ENCODE data around the gene NCK1.
"Not testable (repeated sequence)": the region's sequence is repeated elsewhere in the genome, so short reads cannot be mapped to it uniquely, and the experiment has no call there.

The NCK1 gene

GRCh38 chr3:136938334-136938733 is 76.3 kb downstream of the NCK1 start:
- FAIRE-seq (no peak), DNase-seq (ENCODE audit: extremely low spot score, insufficient read length, low read depth) (no peak)

- FAIRE-seq (peak; percentile 39), DNase-seq (ENCODE audit: extremely low spot score, insufficient read length, low read depth) (no peak)
Observed at GRCh38 chr3:136939489-136939888, 77.5 kb downstream of the NCK1 start.

- DNase-seq (ENCODE audit: extremely low spot score, insufficient read length, low read depth) (no peak), FAIRE-seq (no peak)
Observed at GRCh38 chr3:136942803-136943202, 80.8 kb downstream of the NCK1 start.

GRCh38 chr3:136943436-136943835 is 81.4 kb downstream of the NCK1 start:
- DNase-seq (ENCODE audit: extremely low spot score, insufficient read length, low read depth) = no peak
- FAIRE-seq = no peak

DNA sequence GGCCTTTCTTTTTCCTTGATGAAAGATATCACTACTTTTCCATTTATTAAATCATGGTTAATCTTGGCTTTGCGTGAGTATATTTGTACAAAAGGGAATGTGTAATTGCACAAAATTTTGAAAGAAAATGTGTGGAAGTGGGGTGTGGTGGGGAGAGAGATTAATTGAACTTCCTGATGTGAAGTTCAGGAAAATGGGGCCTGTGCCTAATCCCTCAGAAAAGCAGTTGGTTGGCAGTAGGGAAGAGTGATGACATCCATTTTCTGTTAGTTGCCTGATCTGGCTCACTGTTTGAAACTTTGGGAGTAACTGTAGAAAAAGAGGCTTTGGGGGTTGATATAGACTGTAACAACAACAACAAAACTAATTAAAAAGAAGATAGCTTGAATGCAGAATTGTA is 85.0 kb downstream of the NCK1 start:
- FAIRE-seq = no peak
- DNase-seq (ENCODE audit: extremely low spot score, insufficient read length, low read depth) = no peak

DNA sequence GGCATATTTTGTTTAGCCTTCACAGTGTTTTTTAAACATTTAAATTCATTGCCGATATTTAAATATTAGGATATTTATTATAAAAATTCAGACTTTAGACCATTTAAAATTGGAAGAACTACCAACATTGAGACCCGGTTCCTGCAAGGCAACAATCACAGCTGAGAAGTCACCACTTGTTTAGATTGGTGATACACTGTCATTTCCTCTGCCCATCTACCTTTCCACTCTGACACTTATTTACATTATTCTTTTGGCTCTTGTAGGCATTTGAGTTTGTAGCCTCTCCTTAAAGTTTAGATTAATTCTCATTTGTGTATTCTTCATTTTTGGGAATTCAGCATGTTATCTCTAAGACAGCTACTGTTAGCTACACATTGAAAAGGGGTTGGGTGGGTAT is 85.5 kb downstream of the NCK1 start:
- no peak for FAIRE-seq
- DNase-seq (ENCODE audit: extremely low spot score, insufficient read length, low read depth) = no peak

GRCh38 chr3:136949146-136949545 is 87.1 kb downstream of the NCK1 start:
- FAIRE-seq (no peak), DNase-seq (ENCODE audit: extremely low spot score, insufficient read length, low read depth) (no peak)

DNA sequence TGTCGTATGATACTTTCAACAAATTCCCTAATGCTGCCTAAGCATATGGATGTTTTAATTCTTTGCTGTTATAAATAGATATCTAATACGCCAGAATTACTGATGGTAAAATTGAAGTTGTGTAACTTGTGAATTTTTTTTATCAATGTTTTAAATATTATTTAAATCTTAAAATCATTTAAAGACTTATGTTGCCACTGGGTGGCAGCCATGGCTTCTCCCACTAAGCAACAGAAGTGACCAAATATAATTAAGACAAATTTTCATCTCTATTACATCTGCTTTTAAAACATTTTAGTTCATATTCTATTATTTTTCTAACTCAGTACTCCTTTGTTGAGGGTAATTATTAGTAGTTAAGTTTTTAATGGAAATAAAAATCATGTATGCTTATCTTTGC is 87.7 kb downstream of the NCK1 start:
- DNase-seq (ENCODE audit: extremely low spot score, insufficient read length, low read depth) (no peak), FAIRE-seq (no peak)

GRCh38 chr3:136950623-136951022 is 88.6 kb downstream of the NCK1 start:
- no peak for DNase-seq (ENCODE audit: extremely low spot score, insufficient read length, low read depth)
- no peak for FAIRE-seq

- no peak for DNase-seq (ENCODE audit: extremely low spot score, insufficient read length, low read depth)
- no peak for FAIRE-seq
Observed at GRCh38 chr3:136952292-136952691, 90.3 kb downstream of the NCK1 start.

DNA sequence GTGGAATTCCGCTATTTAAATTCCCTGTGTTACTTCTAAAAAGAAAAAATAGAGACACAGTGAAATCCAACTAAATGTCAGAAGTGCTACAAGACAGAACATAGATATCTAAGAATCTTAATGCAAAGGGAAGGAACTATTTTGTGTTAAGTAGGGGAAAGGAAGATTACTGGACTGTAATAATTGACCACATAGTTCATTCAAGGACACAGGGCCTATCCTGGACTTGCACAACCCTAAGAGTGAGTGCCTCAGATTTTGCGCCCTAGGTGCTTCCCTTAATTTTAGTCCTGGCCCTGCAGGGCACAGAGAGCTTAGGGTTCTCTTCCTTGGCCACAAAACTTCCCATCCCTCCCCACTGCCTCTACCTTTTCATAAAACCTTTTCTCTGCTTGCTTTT is 92.2 kb downstream of the NCK1 start:
- no peak for DNase-seq (ENCODE audit: extremely low spot score, insufficient read length, low read depth)
- no peak for FAIRE-seq

GRCh38 chr3:136954980-136955780 is 93.2 kb downstream of the NCK1 start:
- DNase-seq (ENCODE audit: extremely low spot score, insufficient read length, low read depth) (no peak), FAIRE-seq (no peak)

- no peak for FAIRE-seq
Observed at GRCh38 chr3:136955813-136956212, 93.8 kb downstream of the NCK1 start.

GRCh38 chr3:136956971-136957370 is 95.0 kb downstream of the NCK1 start:
- FAIRE-seq (no peak), DNase-seq (ENCODE audit: extremely low spot score, insufficient read length, low read depth) (no peak)

More at GRCh38 chr3:136955813-136956212, 93.8 kb downstream of the NCK1 start:
- DNase-seq (ENCODE audit: extremely low spot score, insufficient read length, low read depth) = no peak

DNA sequence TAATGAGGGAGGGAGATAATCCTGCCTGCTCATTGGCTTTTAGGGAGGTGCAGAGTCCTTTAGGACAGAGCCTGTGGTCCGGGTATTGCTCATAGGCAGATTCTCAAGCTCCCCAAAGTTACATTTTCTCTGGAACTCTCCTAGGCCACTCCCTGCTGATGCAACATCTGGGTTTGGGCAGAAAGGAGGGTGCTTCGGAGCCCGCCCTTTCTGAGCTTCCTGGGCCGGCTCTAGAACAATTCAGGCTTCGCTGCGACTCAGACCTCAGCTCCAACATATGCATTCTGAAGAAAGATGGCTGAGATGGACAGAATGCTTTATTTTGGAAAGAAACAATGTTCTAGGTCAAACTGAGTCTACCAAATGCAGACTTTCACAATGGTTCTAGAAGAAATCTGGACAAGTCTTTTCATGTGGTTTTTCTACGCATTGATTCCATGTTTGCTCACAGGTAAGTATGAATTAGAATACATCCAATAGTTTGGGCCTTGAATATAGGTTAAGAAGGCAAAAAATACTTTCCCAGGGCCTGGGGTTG is 95.8 kb downstream of the NCK1 start, which contains the start of gene IL20RB:
IL20RB (plus strand) TSS at position 233 of the 538 bp plus-strand sequence; CDS start at position 364, 131 bp downstream.
- DNase-seq (ENCODE audit: extremely low spot score, insufficient read length, low read depth) (no peak), FAIRE-seq (no peak)

DNA sequence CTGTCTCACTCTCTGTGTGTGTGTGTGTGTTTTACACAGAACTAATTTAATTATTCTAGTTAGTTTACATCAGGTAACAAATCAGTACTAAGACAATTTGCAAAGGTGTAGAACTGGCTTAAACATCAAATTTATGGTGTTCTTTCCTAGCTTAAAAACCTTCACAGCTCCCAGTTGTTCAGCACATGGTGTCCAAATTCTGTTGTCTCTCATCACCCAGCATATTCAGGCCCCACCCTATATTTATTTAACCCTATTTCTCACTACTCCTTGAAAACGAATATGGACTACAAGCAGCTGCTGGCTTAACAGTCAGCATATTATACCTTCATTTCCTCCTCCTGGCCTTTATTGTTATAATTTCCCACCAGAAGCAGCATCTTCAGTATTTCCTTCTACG is 96.9 kb downstream of the NCK1 start:
- FAIRE-seq (no peak), DNase-seq (ENCODE audit: extremely low spot score, insufficient read length, low read depth) (no peak)

DNA sequence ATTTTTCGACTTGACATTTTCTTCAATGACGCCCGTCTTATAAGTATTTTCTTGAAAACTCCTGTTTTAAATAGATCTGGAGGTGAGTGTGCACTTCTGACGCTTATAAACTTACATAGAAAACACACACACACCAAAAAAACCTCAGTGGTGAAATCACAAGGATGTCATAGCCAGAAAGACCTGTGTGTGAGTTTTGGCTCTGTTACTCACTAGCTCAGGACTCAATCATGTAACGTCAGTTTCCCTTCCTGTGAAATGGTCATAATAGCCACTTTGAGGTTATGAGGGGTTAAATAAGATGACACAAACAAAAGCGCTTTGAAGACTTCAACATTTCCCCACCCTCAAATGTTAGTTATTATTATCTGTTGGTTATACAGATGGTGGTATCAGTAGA is 97.6 kb downstream of the NCK1 start:
- FAIRE-seq (no peak), DNase-seq (ENCODE audit: extremely low spot score, insufficient read length, low read depth) (no peak)

DNA sequence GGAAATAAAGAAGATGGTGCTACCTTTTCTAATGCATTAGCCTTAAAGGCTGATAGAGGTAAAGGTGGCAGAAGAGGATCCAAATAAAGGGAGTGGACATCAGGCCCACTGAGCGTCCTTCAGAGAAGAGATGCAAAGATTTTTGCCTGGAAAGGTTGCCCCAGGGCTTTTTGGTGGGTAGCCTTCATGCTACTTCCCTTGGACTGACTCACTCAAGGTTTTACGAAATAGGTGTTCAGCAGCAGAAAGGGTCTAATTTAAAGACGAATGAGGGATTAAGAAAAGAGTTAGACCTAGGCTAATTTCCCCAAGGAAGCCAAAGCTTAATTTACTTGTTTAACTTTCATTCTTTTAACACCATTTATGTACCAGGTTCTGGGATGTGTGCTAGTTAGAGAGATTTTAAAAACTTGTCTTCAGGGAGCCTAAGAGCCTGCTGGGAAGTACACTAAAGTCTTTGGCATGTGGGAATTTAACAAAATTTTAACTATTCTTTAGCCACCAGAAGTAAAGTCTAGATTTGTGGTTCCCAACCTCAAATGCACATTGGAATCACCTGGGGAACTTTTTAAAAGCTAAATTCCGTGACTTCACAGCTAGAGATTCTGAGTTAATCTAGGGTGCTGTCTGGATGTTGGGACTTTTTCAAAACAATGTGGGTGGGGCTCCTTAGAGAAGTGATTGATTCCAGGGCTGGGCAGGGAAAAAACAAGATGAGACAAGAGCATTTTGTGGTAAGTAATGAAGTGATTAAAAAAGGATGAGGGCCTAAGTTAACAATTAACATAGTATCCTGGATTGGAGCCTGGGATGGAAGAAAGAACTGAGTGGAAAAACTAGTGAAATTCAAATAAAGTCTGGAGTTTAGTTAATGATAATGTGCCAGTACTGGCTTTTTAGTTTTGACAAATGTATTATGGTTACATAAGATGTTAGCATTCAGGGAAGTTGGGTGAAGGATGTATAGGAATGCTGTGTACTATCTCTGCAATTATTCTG is 99.1 kb downstream of the NCK1 start:
- no peak for FAIRE-seq

GRCh38 chr3:136962927-136963326 is 100.9 kb downstream of the NCK1 start:
- FAIRE-seq = no peak
- no peak for DNase-seq (ENCODE audit: extremely low spot score, insufficient read length, low read depth)

More for the DNA sequence above, 99.1 kb downstream of the NCK1 start:
- no peak for DNase-seq (ENCODE audit: extremely low spot score, insufficient read length, low read depth)

- not testable (repeated sequence) for DNase-seq (ENCODE audit: extremely low spot score, insufficient read length, low read depth); FAIRE-seq
Observed at GRCh38 chr3:136969539-136969938, 107.5 kb downstream of the NCK1 start.
